COLO668 (cell line): ENCODE measurements around the gene AK8.

Experiments
- DNase-seq: peaks from one replicate; lab custom pipeline; 2025; ENCODE audit not compliant: unreplicated experiment; lab: John Stamatoyannopoulos, UW

Gene AK8

GRCh38 chr9:132800038-132800648 lies 77.9 kb downstream of the AK8 start:
- peak; percentile 75 for DNase-seq

GRCh38 chr9:132798817-132799790 lies 79.0 kb downstream of the AK8 start:
- peak; percentile 34 for DNase-seq

- no peak for DNase-seq
Measured at GRCh38 chr9:132797861-132798659, 80.0 kb downstream of the AK8 start.

- no peak for DNase-seq
Measured at GRCh38 chr9:132795511-132796303, 82.4 kb downstream of the AK8 start.

- DNase-seq = peak; percentile 9
Measured at GRCh38 chr9:132794730-132795380, 83.2 kb downstream of the AK8 start.

- no peak for DNase-seq
Measured at GRCh38 chr9:132793606-132794580, 84.2 kb downstream of the AK8 start.

- DNase-seq = no peak
Measured at GRCh38 chr9:132792547-132792946, 85.5 kb downstream of the AK8 start.

GRCh38 chr9:132791699-132792240 lies 86.3 kb downstream of the AK8 start:
- no peak for DNase-seq

GRCh38 chr9:132789719-132790118 lies 88.4 kb downstream of the AK8 start:
- no peak for DNase-seq

- no peak for DNase-seq
Measured at GRCh38 chr9:132788378-132788777, 89.7 kb downstream of the AK8 start.

- DNase-seq = no peak
Measured at GRCh38 chr9:132787748-132788159, 90.3 kb downstream of the AK8 start.

GRCh38 chr9:132784286-132784830 lies 93.7 kb downstream of the AK8 start:
- no peak for DNase-seq

- DNase-seq = no peak
Measured at GRCh38 chr9:132783006-132783405, 95.1 kb downstream of the AK8 start.

- DNase-seq = no peak
Measured at GRCh38 chr9:132782037-132782436, 96.0 kb downstream of the AK8 start.

- DNase-seq = no peak
Measured at GRCh38 chr9:132780230-132781007, 97.7 kb downstream of the AK8 start.

GRCh38 chr9:132776891-132777290 lies 101.2 kb downstream of the AK8 start:
- DNase-seq = no peak

- DNase-seq = no peak
Measured at GRCh38 chr9:132776268-132776667, 101.8 kb downstream of the AK8 start.

GRCh38 chr9:132775720-132776119 lies 102.4 kb downstream of the AK8 start:
- DNase-seq = no peak
